IPS DF 19.7 (cell line): ENCODE results near the gene REV1.
A peak's percentile ranks its signal among the peaks of the same experiment; 100 is the strongest.
"Not testable (repeated sequence)": the region's sequence is repeated elsewhere in the genome, so short reads cannot be mapped to it uniquely, and the experiment has no call there.

ENCODE experiments used
- DNase-seq: peaks from one replicate; pipeline ENCODE4 v3.0.0-alpha.2; 2013; ENCODE audit warnings: low read depth, low spot score

The REV1 gene

GRCh38 chr2:99487906-99488305, 1.9 kb downstream of the REV1 start:
- DNase-seq, result no peak

GRCh38 chr2:99485824-99486223, 4.0 kb downstream of the REV1 start:
- no peak for DNase-seq

GRCh38 chr2:99485411-99485810, 4.4 kb downstream of the REV1 start:
- DNase-seq, result no peak

- no peak for DNase-seq
Measured at GRCh38 chr2:99484205-99484604, 5.6 kb downstream of the REV1 start.

GRCh38 chr2:99481941-99482340, 7.9 kb downstream of the REV1 start:
- peak; percentile 61 for DNase-seq

GRCh38 chr2:99481527-99481926, 8.3 kb downstream of the REV1 start:
- no peak for DNase-seq

- no peak for DNase-seq
Measured at GRCh38 chr2:99480390-99480789, 9.4 kb downstream of the REV1 start.

- DNase-seq, result no peak
Measured at GRCh38 chr2:99478632-99479031, 11.2 kb downstream of the REV1 start.

- DNase-seq, result no peak
Measured at GRCh38 chr2:99477054-99477453, 12.8 kb downstream of the REV1 start.

- no peak for DNase-seq
Measured at GRCh38 chr2:99476629-99477028, 13.2 kb downstream of the REV1 start.

- peak; percentile 25 for DNase-seq
Measured at GRCh38 chr2:99475095-99475494, 14.7 kb downstream of the REV1 start.

- DNase-seq, result no peak
Measured at GRCh38 chr2:99473518-99474083, 16.2 kb downstream of the REV1 start.

- no peak for DNase-seq
Measured at GRCh38 chr2:99472600-99472960, 17.2 kb downstream of the REV1 start.

GRCh38 chr2:99471654-99472599, 17.9 kb downstream of the REV1 start:
- no peak for DNase-seq

- no peak for DNase-seq
Measured at GRCh38 chr2:99470957-99471356, 18.9 kb downstream of the REV1 start.

- DNase-seq, result not testable (repeated sequence)
Measured at GRCh38 chr2:99470459-99470858, 19.4 kb downstream of the REV1 start.

- DNase-seq, result no peak
Measured at GRCh38 chr2:99469394-99469793, 20.4 kb downstream of the REV1 start.

- no peak for DNase-seq
Measured at GRCh38 chr2:99468155-99468554, 21.7 kb downstream of the REV1 start.

- no peak for DNase-seq
Measured at GRCh38 chr2:99467390-99467789, 22.4 kb downstream of the REV1 start.

- no peak for DNase-seq
Measured at GRCh38 chr2:99461828-99462483, 27.9 kb downstream of the REV1 start.

- DNase-seq, result no peak
Measured at GRCh38 chr2:99458529-99458928, 31.3 kb downstream of the REV1 start.

- DNase-seq, result no peak
Measured at GRCh38 chr2:99451686-99452085, 38.1 kb downstream of the REV1 start.

- DNase-seq, result no peak
Measured at GRCh38 chr2:99451280-99451679, 38.5 kb downstream of the REV1 start.
